K562 (cell line): ENCODE results near the gene DCAF5. TPM values are rescaled to one million over a fixed set of nuclear protein-coding genes. Genes with fewer than 3 reads are reported as not detected.

ENCODE experiments used
- ATAC-seq: fragments of 200-7000 bp; cut with Tn5 transposase; 3 replicates; pipeline ENCODE4 v1.9.1; 2020; ENCODE audit warnings: moderate library complexity
- BruUV-seq: library from RNA; stranded (reverse); fragments of 400-500 nt; replicated peaks from 2 replicates; lab custom pipeline; 2021; lab: Mats Ljungman, UMichigan
- CTCF ChIA-PET: fragments of 300-600 bp; formaldehyde crosslinking; extraction: SDS; loops from one replicate; lab custom pipeline; 2021; ENCODE audit warnings: low intra/inter-chr PET ratio; lab: Yijun Ruan, JAX
- POLR2A ChIA-PET: fragments of 300-600, 350-650 bp; sonication (Branson Sonifier 250); formaldehyde crosslinking; extraction: SDS; loops from one replicate; lab custom pipeline; 2021; ENCODE audit warnings: antibody characterized with exemption, inconsistent platforms; lab: Yijun Ruan, JAX
- DNase-seq, 4 experiments: peaks; one replicate each; pipeline versions ENCODE4 v3.0.0 to v3.0.0-alpha.2; 2011 to 2018; ENCODE audit warnings: low spot score in 3 of 4, mixed read lengths in 3 of 4; ENCODE audit errors: extremely low read depth in 1 of 4
- FAIRE-seq: peaks from 2 replicates; lab custom pipeline; 2011; peaks lifted over from hg19 to GRCh38; lab: Jason Lieb, UNC
- H2AFZ ChIP-seq: 2 replicates; pipeline ENCODE4 v1.6.0; 2011; ENCODE audit warnings: low read depth, low read length, control low read depth, inconsistent platforms
- H3K27ac ChIP-seq: fragments of 200-600 bp; 3 replicates; pipeline ENCODE4 v1.8.0; 2011; ENCODE audit warnings: low read depth, mild to moderate bottlenecking, control low read depth, inconsistent platforms, low read length, moderate library complexity, mixed read lengths; ENCODE audit errors: extremely low read depth
- H3K27me3 ChIP-seq, 2 experiments: fragments of 300-600 bp in 1 of 2; 2 replicates in 1 of 2; 3 replicates in 1 of 2; pipeline versions ENCODE4 v1.6.0 to v1.8.0; 2011; ENCODE audit warnings: inconsistent platforms in 2 of 2, low read length in 2 of 2, mild to moderate bottlenecking in 1 of 2, mixed read lengths in 1 of 2, moderate library complexity in 1 of 2; ENCODE audit not compliant: control insufficient read depth in 2 of 2, insufficient read depth in 2 of 2
- H3K36me3 ChIP-seq: fragments of 300-600 bp; 3 replicates; pipeline ENCODE4 v1.8.0; 2011; ENCODE audit warnings: mild to moderate bottlenecking, low read length, inconsistent platforms; ENCODE audit not compliant: control insufficient read depth, insufficient read depth
- H3K4me1 ChIP-seq, 2 experiments: fragments of 200-600 bp in 1 of 2; replicated peaks in 1 of 2; 2 replicates in 1 of 2; 3 replicates in 1 of 2; pipeline versions ENCODE4 v1.5.1 to v1.8.0; 2011; ENCODE audit warnings: inconsistent platforms in 2 of 2, low read length in 2 of 2, mild to moderate bottlenecking in 1 of 2, mixed read lengths in 1 of 2, moderate library complexity in 1 of 2; ENCODE audit not compliant: control insufficient read depth in 2 of 2, insufficient read depth in 2 of 2
- H3K4me2 ChIP-seq: 2 replicates; pipeline ENCODE4 v1.6.1; 2011; ENCODE audit warnings: low read length, control low read depth, inconsistent platforms, mixed read lengths; ENCODE audit not compliant: insufficient read depth
- H3K4me3 ChIP-seq: fragments of 200-600 bp; sonication (generic), shearing (Covaris generic); 2 replicates; pipeline ENCODE4 v1.5.1; 2016; ENCODE audit warnings: control low read depth, inconsistent platforms
- H3K79me2 ChIP-seq: fragments of 200-600 bp; 3 replicates; pipeline ENCODE4 v1.8.0; 2011; ENCODE audit warnings: low read length, inconsistent platforms; ENCODE audit not compliant: control insufficient read depth, insufficient read depth
- H3K9ac ChIP-seq, 2 experiments: 2 replicates each; pipeline versions ENCODE4 v1.6.0 to v1.6.1; 2011; ENCODE audit warnings: low read depth in 2 of 2, low read length in 2 of 2, control low read depth in 1 of 2, inconsistent platforms in 1 of 2, mild to moderate bottlenecking in 1 of 2, mixed read lengths in 1 of 2; ENCODE audit not compliant: insufficient read depth in 1 of 2
- H3K9me1 ChIP-seq: one replicate; pipeline ENCODE4 v1.6.0; 2011; ENCODE audit warnings: inconsistent platforms, mild to moderate bottlenecking, low read length, moderate library complexity; ENCODE audit not compliant: control insufficient read depth, insufficient read depth
- H3K9me3 ChIP-seq: replicated peaks from 2 replicates; pipeline ENCODE4 v1.5.1; 2011; ENCODE audit warnings: low read depth, low read length, inconsistent platforms; ENCODE audit not compliant: control insufficient read depth, insufficient read depth
- H4K20me1 ChIP-seq: replicated peaks from 2 replicates; pipeline ENCODE4 v1.6.1; 2011; ENCODE audit warnings: low read length, inconsistent platforms, mixed read lengths; ENCODE audit not compliant: control insufficient read depth, insufficient read depth
- DACH1 ChIP-seq: fragments of 450-650 bp; IDR thresholded peaks from 2 replicates; pipeline ENCODE4 v1.6.1; 2018; ENCODE audit not compliant: partially characterized antibody
- FOXK1 ChIP-seq: sonication (generic); formaldehyde crosslinking; IDR thresholded peaks from 2 replicates; pipeline ENCODE4 v1.8.0; 2022; ENCODE audit warnings: missing genetic modification reagents, mild to moderate bottlenecking, borderline replicate concordance
- GATA2 ChIP-seq: sonication (generic); formaldehyde crosslinking; IDR thresholded peaks from 2 replicates; pipeline ENCODE4 v1.4.0; 2020; ENCODE audit warnings: mild to moderate bottlenecking, missing genetic modification reagents
- GTF2E2 ChIP-seq: fragments of 200-800 bp; sonication (Bioruptor generic); IDR thresholded peaks from 2 replicates; pipeline ENCODE4 v1.6.1; 2016; ENCODE audit warnings: missing genetic modification characterization, missing compliant biosample characterization
- HDAC3 ChIP-seq: fragments of 450-650 bp; IDR thresholded peaks from 2 replicates; pipeline ENCODE4 v1.6.1; 2018; ENCODE audit warnings: borderline replicate concordance, mild to moderate bottlenecking, moderate library complexity; ENCODE audit not compliant: partially characterized antibody
- KHSRP ChIP-seq: fragments of 450-650 bp; IDR thresholded peaks from 2 replicates; pipeline ENCODE4 v1.6.1; 2017
- KLF13 ChIP-seq: fragments of 450-650 bp; IDR thresholded peaks from 2 replicates; pipeline ENCODE4 v1.6.1; 2016; ENCODE audit warnings: missing genetic modification characterization, low read depth, mild to moderate bottlenecking, missing compliant biosample characterization, moderate library complexity, borderline replicate concordance
- RAD21 ChIP-seq, 2 experiments: fragments of 250-450 bp in 1 of 2; fragments of 450-650 bp in 1 of 2; sonication (Bioruptor Pico) in 1 of 2; formaldehyde crosslinking in 1 of 2; IDR thresholded peaks in 1 of 2; conservative IDR thresholded peaks in 1 of 2; 2 replicates each; pipeline versions ENCODE4 v1.4.0 to v1.8.0; 2020 to 2022; ENCODE audit warnings: mild to moderate bottlenecking in 2 of 2, moderate library complexity in 1 of 2
- SETDB1 ChIP-seq: IDR thresholded peaks from one replicate; pipeline ENCODE4 v1.6.1; 2012; ENCODE audit warnings: low read length, control low read depth, inconsistent platforms
- SREBF2 ChIP-seq: sonication (generic); formaldehyde crosslinking; IDR thresholded peaks from 2 replicates; pipeline ENCODE4 v1.4.0; 2020; ENCODE audit warnings: mild to moderate bottlenecking, missing genetic modification reagents
- ZFP36 ChIP-seq: fragments of 150-350 bp; IDR thresholded peaks from 2 replicates; pipeline ENCODE4 v1.6.1; 2018; ENCODE audit warnings: low read length, low read depth; ENCODE audit not compliant: partially characterized antibody
- ZNF212 ChIP-seq: fragments of 450-650 bp; formaldehyde crosslinking; IDR thresholded peaks from 2 replicates; pipeline ENCODE4 v1.4.0; 2020; ENCODE audit warnings: mild to moderate bottlenecking
- ZNF354B ChIP-seq: fragments of 250-450 bp; sonication (Bioruptor Pico); IDR thresholded peaks from 2 replicates; pipeline ENCODE4 v1.4.0; 2020
- ZNF644 ChIP-seq: fragments of 200-800 bp; sonication (Bioruptor generic); IDR thresholded peaks from 2 replicates; pipeline ENCODE4 v1.6.1; 2016; ENCODE audit warnings: low read depth, missing genetic modification characterization, missing compliant biosample characterization
- WGBS: fragments of 100-300 bp; shearing (Covaris generic); methylation state at CpG from one replicate; pipeline ENCODE4 v1.1.6; 2016; ENCODE audit warnings: low coverage, mixed read lengths; ENCODE audit not compliant: insufficient coverage; ENCODE audit errors: missing lambda C conversion rate; 5-methylcytosine and 5-hydroxymethylcytosine counted together
- in situ Hi-C: fragments of 300-500 bp; cut with MboI; formaldehyde crosslinking; loops from 4 replicates; pipeline ENCODE4 v1.15.0; 2018; ENCODE audit warnings: inconsistent platforms, mixed read lengths
- intact Hi-C: fragments of 100-400 bp; cut with micrococcal nuclease; formaldehyde crosslinking; loops from 2 replicates; pipeline ENCODE4 v1.14.2; 2022
- polyA plus RNA-seq, 8 experiments: library from polyadenylated mRNA; depleted of rRNA in 4 of 8; stranded (reverse) in 5 of 8; unstranded in 3 of 8; fragments of >200 nt; fragmentation: Nextera tagmentation in 2 of 8; fragmentation: Illumina TruSeq in 1 of 8; extraction: Ambion mirVana in 2 of 8; extraction: Trizol in 1 of 8; gene quantifications; 2 replicates each; pipeline versions ENCODE4 v1.2.1 to v1.2.3, GENCODE V29; 2011 to 2014; ENCODE audit warnings: inconsistent platforms in 1 of 8, missing spikeins in 1 of 8
- total RNA-seq, 7 experiments: library from RNA; depleted of rRNA in 6 of 7; stranded (reverse); fragments of >200 nt in 6 of 7; fragmentation: Illumina TruSeq in 2 of 7; extraction: Trizol in 2 of 7; gene quantifications; 2 replicates each; pipeline versions ENCODE4 v1.2.1 to v1.2.3, GENCODE V29; 2011 to 2021; ENCODE audit warnings: low replicate concordance in 1 of 7
- TF ChIP-seq, protein P1 (sequence below): fragments of 250-450 bp; sonication (Bioruptor Pico); IDR thresholded peaks from 2 replicates; pipeline ENCODE4 v1.5.0; 2021
- TF ChIP-seq, protein P2 (sequence below): fragments of 250-450 bp; sonication (Bioruptor Pico); IDR thresholded peaks from 2 replicates; pipeline ENCODE4 v1.5.0; 2020; ENCODE audit warnings: mild to moderate bottlenecking, borderline replicate concordance

DCAF5 gene
- total and polyA plus RNA-seq, 9 of the 15 experiments (the other 6 are each of a cell fraction or from before 2014, with no cell fraction given) = 5.6 to 24.1 (median 12.7) TPM

DNA sequence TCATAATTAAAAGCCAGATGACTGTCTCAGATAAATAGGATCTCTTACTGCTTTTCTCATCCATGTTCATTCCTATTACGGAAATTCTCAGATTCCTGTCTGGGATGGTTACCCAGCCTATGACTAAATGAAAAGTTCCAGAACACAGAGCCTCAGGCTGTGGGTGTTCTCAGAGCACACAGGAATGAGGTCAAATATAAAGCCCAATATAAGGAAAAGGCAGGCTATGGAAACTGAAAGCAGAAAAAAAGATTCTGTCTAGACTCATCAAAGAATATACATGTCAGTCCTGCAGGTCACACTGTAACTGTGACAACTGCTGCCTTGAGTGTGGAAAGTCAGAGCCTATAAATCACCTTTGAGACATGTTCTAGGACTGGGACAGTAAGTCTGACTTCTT, 64.3 kb downstream of the DCAF5 start (continued):
- no peak for TF ChIP-seq GATA2 (CRISPR knock-in tag)

DNA sequence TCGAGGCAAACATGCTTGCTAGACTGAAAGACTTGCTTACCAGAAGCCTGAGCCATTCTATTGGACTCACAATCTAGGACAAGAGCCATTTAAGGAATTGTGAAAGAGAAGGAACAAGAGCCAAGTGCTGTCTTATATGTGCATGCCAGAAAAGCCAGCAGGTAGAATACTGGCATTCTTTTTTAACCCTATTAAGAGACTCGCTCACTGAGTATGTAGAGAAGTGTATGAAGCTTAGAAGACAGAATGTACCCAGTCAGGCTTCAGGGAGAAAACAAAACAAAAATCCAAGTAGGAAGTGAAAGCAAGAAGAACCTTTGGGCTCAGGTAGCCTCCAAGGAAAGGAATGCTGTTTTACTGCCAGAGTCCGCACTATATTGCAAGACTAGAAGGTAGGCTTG, 65.9 kb downstream of the DCAF5 start:
- Histone ChIP-seq H4K20me1 (no peaks in the 10 kb centered on the region), H3K4me3 (no peak overlapping the region), H3K9ac (no peak overlapping the region), H3K79me2 (no peaks in the 10 kb centered on the region), H3K27me3 (no peaks in the 10 kb centered on the region), H3K4me2 (no peak overlapping the region), H3K9me1 (no peaks in the 10 kb centered on the region), H3K36me3 (peaks cover 56% of the 10 kb centered on the region), H2AFZ (no peak overlapping the region), H3K9me3 (no peaks in the 10 kb centered on the region), H3K4me1 (no peaks in the 10 kb centered on the region), H3K27ac (no peak overlapping the region)
- intact Hi-C loops = no loop called here
- FAIRE-seq (no peak), ATAC-seq (no peak), DNase-seq (no peak)
- BruUV-seq = no TSS peak
- 91% methylated on average over 3 of the region's 3 CpGs for WGBS
- TF ChIP-seq KLF13 (tag) = no peak
- TF ChIP-seq HDAC3 = no peak
- TF ChIP-seq ZNF212 (CRISPR knock-in tag) = no peak
- TF ChIP-seq, protein P1, sequence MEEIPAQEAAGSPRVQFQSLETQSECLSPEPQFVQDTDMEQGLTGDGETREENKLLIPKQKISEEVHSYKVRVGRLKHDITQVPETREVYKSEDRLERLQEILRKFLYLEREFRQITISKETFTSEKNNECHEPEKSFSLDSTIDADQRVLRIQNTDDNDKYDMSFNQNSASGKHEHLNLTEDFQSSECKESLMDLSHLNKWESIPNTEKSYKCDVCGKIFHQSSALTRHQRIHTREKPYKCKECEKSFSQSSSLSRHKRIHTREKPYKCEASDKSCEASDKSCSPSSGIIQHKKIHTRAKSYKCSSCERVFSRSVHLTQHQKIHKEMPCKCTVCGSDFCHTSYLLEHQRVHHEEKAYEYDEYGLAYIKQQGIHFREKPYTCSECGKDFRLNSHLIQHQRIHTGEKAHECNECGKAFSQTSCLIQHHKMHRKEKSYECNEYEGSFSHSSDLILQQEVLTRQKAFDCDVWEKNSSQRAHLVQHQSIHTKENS (CRISPR knock-in tag) = no peak
- no peak for TF ChIP-seq RAD21 (CRISPR knock-in tag; conservative IDR thresholded peaks at IDR 0.05 in 1 of 2, IDR thresholded peaks at IDR 0.05 in 1 of 2)
- no peak for TF ChIP-seq DACH1
- TF ChIP-seq ZNF644 (tag) = no peak
- TF ChIP-seq GTF2E2 (tag) = no peak
- TF ChIP-seq, protein P2, sequence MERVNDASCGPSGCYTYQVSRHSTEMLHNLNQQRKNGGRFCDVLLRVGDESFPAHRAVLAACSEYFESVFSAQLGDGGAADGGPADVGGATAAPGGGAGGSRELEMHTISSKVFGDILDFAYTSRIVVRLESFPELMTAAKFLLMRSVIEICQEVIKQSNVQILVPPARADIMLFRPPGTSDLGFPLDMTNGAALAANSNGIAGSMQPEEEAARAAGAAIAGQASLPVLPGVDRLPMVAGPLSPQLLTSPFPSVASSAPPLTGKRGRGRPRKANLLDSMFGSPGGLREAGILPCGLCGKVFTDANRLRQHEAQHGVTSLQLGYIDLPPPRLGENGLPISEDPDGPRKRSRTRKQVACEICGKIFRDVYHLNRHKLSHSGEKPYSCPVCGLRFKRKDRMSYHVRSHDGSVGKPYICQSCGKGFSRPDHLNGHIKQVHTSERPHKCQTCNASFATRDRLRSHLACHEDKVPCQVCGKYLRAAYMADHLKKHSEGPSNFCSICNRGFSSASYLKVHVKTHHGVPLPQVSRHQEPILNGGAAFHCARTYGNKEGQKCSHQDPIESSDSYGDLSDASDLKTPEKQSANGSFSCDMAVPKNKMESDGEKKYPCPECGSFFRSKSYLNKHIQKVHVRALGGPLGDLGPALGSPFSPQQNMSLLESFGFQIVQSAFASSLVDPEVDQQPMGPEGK (CRISPR knock-in tag) = no peak
- no peak for TF ChIP-seq SETDB1
- TF ChIP-seq KHSRP = no peak
- TF ChIP-seq FOXK1 (CRISPR knock-in tag) = no peak
- no peak for TF ChIP-seq ZNF354B (CRISPR knock-in tag)
- no peak for TF ChIP-seq ZFP36
- no peak for TF ChIP-seq SREBF2 (CRISPR knock-in tag)
- ChIA-PET CTCF (no interaction called here), POLR2A (no interaction called here)
- in situ Hi-C loops = no loop called here
